Panc1 (cell line): Measurements from ENCODE around the gene ST8SIA1. TPM values are rescaled to one million over a fixed set of nuclear protein-coding genes. Genes with fewer than 3 reads are reported as not detected.

Experiments
- ATAC-seq: fragments of 200-7000 bp; cut with Tn5 transposase; 2 replicates; pipeline ENCODE4 v1.9.1; 2020; ENCODE audit warnings: mild to moderate bottlenecking, moderate library complexity
- BruUV-seq: library from RNA; stranded (reverse); fragments of 400-500 nt; replicated peaks from 2 replicates; lab custom pipeline; 2021; lab: Mats Ljungman, UMichigan
- CTCF ChIA-PET: fragments of 300-600 bp; sonication (Branson Sonifier 250); formaldehyde crosslinking; loops from one replicate; lab custom pipeline; 2022; ENCODE audit warnings: antibody characterized with exemption; lab: Charles Lee
- POLR2A ChIA-PET: fragments of 300-600 bp; sonication (Branson Sonifier 250); formaldehyde crosslinking; loops from one replicate; lab custom pipeline; 2022; ENCODE audit warnings: antibody characterized with exemption; lab: Charles Lee
- DNase-seq: peaks from one replicate; pipeline ENCODE4 v3.0.0-alpha.2; 2010; ENCODE audit warnings: low read depth, low spot score
- H3K27ac ChIP-seq: 2 replicates; pipeline ENCODE4 v1.5.1; 2011; ENCODE audit warnings: mild to moderate bottlenecking, low read length, inconsistent platforms
- H3K27me3 ChIP-seq: fragments of 200-500 bp; sonication (Bioruptor generic); 2 replicates; pipeline ENCODE4 v1.6.0; 2014; ENCODE audit warnings: low read length, inconsistent platforms; ENCODE audit not compliant: control insufficient read depth, insufficient read depth
- H3K36me3 ChIP-seq: fragments of 200-500 bp; sonication (Bioruptor generic); 2 replicates; pipeline ENCODE4 v1.5.1; 2014; ENCODE audit warnings: inconsistent platforms, mild to moderate bottlenecking, low read length, moderate library complexity; ENCODE audit not compliant: control insufficient read depth, insufficient read depth
- H3K4me1 ChIP-seq: 2 replicates; pipeline ENCODE4 v1.5.1; 2011; ENCODE audit warnings: inconsistent platforms, mild to moderate bottlenecking, low read length, moderate library complexity; ENCODE audit not compliant: control insufficient read depth, insufficient read depth
- H3K4me3 ChIP-seq, 2 experiments: 2 replicates each; pipeline ENCODE4 v1.5.1; 2011 to 2012; ENCODE audit warnings: low read depth in 2 of 2, low read length in 2 of 2, mild to moderate bottlenecking in 2 of 2, inconsistent platforms in 1 of 2, moderate library complexity in 1 of 2
- H3K9me3 ChIP-seq: fragments of 200-500 bp; sonication (Bioruptor generic); 2 replicates; pipeline ENCODE4 v1.5.1; 2014; ENCODE audit warnings: low read depth, mild to moderate bottlenecking, inconsistent platforms, low read length, moderate library complexity; ENCODE audit not compliant: control insufficient read depth, insufficient read depth
- POLR2AphosphoS5 ChIP-seq: IDR thresholded peaks from 2 replicates; pipeline ENCODE4 v1.6.1; 2012; ENCODE audit warnings: mild to moderate bottlenecking, low read depth, low read length, moderate library complexity
- SIN3A ChIP-seq: IDR thresholded peaks from 2 replicates; pipeline ENCODE4 v1.6.1; 2012; ENCODE audit warnings: low read depth, mild to moderate bottlenecking, low read length, moderate library complexity, borderline replicate concordance; ENCODE audit not compliant: insufficient read depth
- TCF7L2 ChIP-seq: IDR thresholded peaks from 2 replicates; pipeline ENCODE4 v1.6.1; 2011; ENCODE audit warnings: mild to moderate bottlenecking, low read depth, low read length, inconsistent platforms
- in situ Hi-C: cut with HindIII; loops from 2 replicates; pipeline ENCODE4 v1.10.0; 2016; ENCODE audit warnings: low sequenced_read_pairs, low pct_unique_long_range_greater_than_20kb
- intact Hi-C: fragments of 100-400 bp; cut with micrococcal nuclease; formaldehyde crosslinking; loops from one replicate; pipeline ENCODE4 v1.10.0; 2022; ENCODE audit not compliant: unreplicated experiment
- total RNA-seq: library from RNA; stranded (reverse); gene quantifications from one replicate; pipeline ENCODE4 v1.2.1, GENCODE V29; 2021; ENCODE audit not compliant: unreplicated experiment
- TF ChIP-seq, protein P1 (sequence below), 2 experiments: IDR thresholded peaks; 2 replicates each; pipeline ENCODE4 v1.6.1; 2011 to 2012; ENCODE audit warnings: low read depth in 2 of 2, control low read depth in 1 of 2, low read length in 1 of 2, mild to moderate bottlenecking in 1 of 2, moderate library complexity in 1 of 2; ENCODE audit not compliant: insufficient read depth in 1 of 2
- TF ChIP-seq, protein P2 (sequence below): fragments of 450-650 bp; IDR thresholded peaks from 2 replicates; pipeline ENCODE4 v1.5.1; 2017; ENCODE audit warnings: mild to moderate bottlenecking

Gene ST8SIA1
- total RNA-seq, 1 experiment from 2014 or later: 0.13 TPM

DNA sequence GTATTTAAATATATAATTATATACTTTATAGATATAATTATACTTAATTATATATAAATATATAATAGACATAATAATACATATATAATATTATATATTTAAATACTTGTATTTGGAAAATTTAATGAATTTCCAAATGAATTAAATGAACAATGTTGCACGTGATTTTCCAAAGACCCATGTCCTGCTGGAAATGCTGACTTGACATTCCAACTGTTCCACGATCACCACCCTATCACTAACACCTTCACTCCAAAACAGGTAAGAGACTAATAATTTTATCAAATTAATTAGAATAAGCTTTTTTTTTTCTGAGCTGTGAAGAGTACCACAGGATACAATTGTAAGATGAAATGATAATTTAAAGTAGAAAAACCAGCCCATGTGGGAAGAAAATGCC lies 103.4 kb downstream of the ST8SIA1 start:
- no peaks in the 10 kb centered on the region for H3K27me3 ChIP-seq
- H3K4me3 ChIP-seq: no peak overlapping the region
- in situ Hi-C loops: no loop called here
- H3K9me3 ChIP-seq: no peaks in the 10 kb centered on the region
- ATAC-seq (no peak), DNase-seq (no peak)
- ChIA-PET CTCF (no interaction called here), POLR2A (no interaction called here)
- no peak overlapping the region for H3K27ac ChIP-seq
- intact Hi-C loops: no loop called here
- no peaks in the 10 kb centered on the region for H3K4me1 ChIP-seq
- TF ChIP-seq, protein P1, sequence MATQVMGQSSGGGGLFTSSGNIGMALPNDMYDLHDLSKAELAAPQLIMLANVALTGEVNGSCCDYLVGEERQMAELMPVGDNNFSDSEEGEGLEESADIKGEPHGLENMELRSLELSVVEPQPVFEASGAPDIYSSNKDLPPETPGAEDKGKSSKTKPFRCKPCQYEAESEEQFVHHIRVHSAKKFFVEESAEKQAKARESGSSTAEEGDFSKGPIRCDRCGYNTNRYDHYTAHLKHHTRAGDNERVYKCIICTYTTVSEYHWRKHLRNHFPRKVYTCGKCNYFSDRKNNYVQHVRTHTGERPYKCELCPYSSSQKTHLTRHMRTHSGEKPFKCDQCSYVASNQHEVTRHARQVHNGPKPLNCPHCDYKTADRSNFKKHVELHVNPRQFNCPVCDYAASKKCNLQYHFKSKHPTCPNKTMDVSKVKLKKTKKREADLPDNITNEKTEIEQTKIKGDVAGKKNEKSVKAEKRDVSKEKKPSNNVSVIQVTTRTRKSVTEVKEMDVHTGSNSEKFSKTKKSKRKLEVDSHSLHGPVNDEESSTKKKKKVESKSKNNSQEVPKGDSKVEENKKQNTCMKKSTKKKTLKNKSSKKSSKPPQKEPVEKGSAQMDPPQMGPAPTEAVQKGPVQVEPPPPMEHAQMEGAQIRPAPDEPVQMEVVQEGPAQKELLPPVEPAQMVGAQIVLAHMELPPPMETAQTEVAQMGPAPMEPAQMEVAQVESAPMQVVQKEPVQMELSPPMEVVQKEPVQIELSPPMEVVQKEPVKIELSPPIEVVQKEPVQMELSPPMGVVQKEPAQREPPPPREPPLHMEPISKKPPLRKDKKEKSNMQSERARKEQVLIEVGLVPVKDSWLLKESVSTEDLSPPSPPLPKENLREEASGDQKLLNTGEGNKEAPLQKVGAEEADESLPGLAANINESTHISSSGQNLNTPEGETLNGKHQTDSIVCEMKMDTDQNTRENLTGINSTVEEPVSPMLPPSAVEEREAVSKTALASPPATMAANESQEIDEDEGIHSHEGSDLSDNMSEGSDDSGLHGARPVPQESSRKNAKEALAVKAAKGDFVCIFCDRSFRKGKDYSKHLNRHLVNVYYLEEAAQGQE (IDR thresholded peaks at IDR 0.05; ENCODE audit: insufficient read depth in 1 of 2, low read depth in 2 of 2, low read length in 1 of 2): no peak
- TF ChIP-seq, protein P2, sequence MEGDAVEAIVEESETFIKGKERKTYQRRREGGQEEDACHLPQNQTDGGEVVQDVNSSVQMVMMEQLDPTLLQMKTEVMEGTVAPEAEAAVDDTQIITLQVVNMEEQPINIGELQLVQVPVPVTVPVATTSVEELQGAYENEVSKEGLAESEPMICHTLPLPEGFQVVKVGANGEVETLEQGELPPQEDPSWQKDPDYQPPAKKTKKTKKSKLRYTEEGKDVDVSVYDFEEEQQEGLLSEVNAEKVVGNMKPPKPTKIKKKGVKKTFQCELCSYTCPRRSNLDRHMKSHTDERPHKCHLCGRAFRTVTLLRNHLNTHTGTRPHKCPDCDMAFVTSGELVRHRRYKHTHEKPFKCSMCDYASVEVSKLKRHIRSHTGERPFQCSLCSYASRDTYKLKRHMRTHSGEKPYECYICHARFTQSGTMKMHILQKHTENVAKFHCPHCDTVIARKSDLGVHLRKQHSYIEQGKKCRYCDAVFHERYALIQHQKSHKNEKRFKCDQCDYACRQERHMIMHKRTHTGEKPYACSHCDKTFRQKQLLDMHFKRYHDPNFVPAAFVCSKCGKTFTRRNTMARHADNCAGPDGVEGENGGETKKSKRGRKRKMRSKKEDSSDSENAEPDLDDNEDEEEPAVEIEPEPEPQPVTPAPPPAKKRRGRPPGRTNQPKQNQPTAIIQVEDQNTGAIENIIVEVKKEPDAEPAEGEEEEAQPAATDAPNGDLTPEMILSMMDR: no peak
- TF ChIP-seq SIN3A (no peak), TCF7L2 (no peak), POLR2AphosphoS5 (no peak)
- no TSS peak for BruUV-seq
- H3K36me3 ChIP-seq: no peaks in the 10 kb centered on the region

DNA sequence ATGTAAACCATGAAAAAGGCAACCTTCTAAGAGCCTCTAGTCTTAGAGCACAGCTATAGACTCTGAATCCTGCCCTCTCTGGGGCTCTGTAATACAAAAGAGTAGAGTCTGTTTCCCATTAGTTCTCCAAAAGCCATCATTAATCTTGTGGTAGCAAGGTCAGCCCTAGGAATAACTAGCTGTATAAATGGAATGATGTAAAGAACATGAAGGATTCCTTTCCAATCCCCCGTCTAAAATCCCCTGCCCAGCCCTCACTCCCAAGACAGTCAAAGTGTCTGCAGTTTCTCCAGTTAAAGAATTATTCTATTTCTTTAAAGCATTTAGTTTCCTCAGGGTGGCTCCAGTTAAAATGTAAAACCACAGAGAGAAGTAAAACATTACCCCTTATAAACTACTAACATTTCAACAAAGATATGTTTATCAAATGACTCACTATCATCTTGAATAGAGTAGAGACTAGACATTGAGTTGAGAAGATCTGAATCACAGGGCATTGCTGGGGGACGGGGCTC lies 104.2 kb downstream of the ST8SIA1 start:
- ChIA-PET CTCF (no interaction called here), POLR2A (no interaction called here)
- intact Hi-C loops (no loop called here), in situ Hi-C loops (no loop called here)
- no peaks in the 10 kb centered on the region for H3K9me3 ChIP-seq
- H3K27me3 ChIP-seq: no peaks in the 10 kb centered on the region
- ATAC-seq: no peak
- DNase-seq: no peak
- TF ChIP-seq SIN3A: no peak
- no peak for TF ChIP-seq POLR2AphosphoS5
- no peak for TF ChIP-seq TCF7L2
- TF ChIP-seq, protein P1 (IDR thresholded peaks at IDR 0.05; ENCODE audit: insufficient read depth in 1 of 2, low read depth in 2 of 2, low read length in 1 of 2): no peak
- BruUV-seq: no TSS peak
- H3K36me3 ChIP-seq: no peaks in the 10 kb centered on the region
- no peak overlapping the region for H3K27ac ChIP-seq
- no peak overlapping the region for H3K4me3 ChIP-seq
- no peaks in the 10 kb centered on the region for H3K4me1 ChIP-seq
